ENCODE results near the gene DHX15.

Gene DHX15

DNA sequence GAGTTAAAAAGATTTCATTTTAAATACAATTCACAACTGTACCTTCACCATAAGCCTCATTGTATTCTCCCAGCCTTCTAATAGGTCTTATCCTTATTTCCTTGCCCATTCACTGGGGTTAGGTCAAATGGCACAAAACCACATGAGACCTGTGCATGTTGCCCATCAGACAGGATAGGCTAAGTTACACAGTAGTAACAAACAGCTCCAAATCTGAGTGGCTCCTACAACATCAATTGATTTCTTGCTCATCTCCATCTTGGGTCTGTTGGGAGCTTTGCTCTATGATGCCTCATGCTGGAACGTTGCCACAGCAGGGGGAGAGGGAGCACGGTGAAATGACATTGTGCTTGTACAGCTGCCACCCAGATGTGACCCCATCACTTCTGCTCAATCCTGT is 70.6 kb downstream of the DHX15 start:
- POLR2A ChIA-PET, result no interaction called here
- H3K4me3 ChIP-seq (ENCODE audit: low read depth, low read length), result no peak overlapping the region
- H3K27ac ChIP-seq (ENCODE audit: extremely low read depth, low read depth, low read length), result no peak overlapping the region
- H3K36me3 ChIP-seq (ENCODE audit: control insufficient read depth in 2 of 2, insufficient read depth in 1 of 2, low read length in 2 of 2), result peaks cover 0 to 42% of the 10 kb centered on the region in 2 experiments; a peak in 1 of 3 replicates
- TF ChIP-seq ZNF549 (tag by site-specific recombination; IDR thresholded peaks at IDR 0.05) (no peak), ZNF16 (tag by site-specific recombination; IDR thresholded peaks at IDR 0.05; ENCODE audit: low read depth) (no peak), SCRT1 (tag by site-specific recombination; IDR thresholded peaks at IDR 0.05; ENCODE audit: borderline replicate concordance) (no peak), ZNF555 (tag by site-specific recombination; conservative IDR thresholded peaks at IDR 0.05) (no peak), ZNF785 (tag by site-specific recombination; IDR thresholded peaks at IDR 0.05) (no peak), ZNF544 (tag by site-specific recombination; IDR thresholded peaks at IDR 0.05) (no peak), ZSCAN30 (tag by site-specific recombination; IDR thresholded peaks at IDR 0.05) (no peak)
- TF ChIP-seq, protein P1, sequence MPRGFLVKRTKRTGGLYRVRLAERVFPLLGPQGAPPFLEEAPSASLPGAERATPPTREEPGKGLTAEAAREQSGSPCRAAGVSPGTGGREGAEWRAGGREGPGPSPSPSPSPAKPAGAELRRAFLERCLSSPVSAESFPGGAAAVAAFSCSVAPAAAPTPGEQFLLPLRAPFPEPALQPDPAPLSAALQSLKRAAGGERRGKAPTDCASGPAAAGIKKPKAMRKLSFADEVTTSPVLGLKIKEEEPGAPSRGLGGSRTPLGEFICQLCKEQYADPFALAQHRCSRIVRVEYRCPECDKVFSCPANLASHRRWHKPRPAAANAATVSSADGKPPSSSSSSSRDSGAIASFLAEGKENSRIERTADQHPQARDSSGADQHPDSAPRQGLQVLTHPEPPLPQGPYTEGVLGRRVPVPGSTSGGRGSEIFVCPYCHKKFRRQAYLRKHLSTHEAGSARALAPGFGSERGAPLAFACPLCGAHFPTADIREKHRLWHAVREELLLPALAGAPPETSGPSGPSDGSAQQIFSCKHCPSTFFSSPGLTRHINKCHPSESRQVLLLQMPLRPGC (tag by site-specific recombination; IDR thresholded peaks at IDR 0.05), result no peak
- peaks cover 6% of the 10 kb centered on the region; the same call in 1 of the 2 replicates for H3K4me1 ChIP-seq (ENCODE audit: control insufficient read depth, insufficient read depth, low read length)
- no peaks in the 10 kb centered on the region for H3K9me3 ChIP-seq (ENCODE audit: control insufficient read depth, insufficient read depth, low read depth, low read length)
- CTCF ChIA-PET, result interaction anchor here (0.6 to 1.0 kb wide), 2 partner anchors 12 to 927 kb away, joined by 3 read pairs; no protein-coding TSS in a partner anchor

DNA sequence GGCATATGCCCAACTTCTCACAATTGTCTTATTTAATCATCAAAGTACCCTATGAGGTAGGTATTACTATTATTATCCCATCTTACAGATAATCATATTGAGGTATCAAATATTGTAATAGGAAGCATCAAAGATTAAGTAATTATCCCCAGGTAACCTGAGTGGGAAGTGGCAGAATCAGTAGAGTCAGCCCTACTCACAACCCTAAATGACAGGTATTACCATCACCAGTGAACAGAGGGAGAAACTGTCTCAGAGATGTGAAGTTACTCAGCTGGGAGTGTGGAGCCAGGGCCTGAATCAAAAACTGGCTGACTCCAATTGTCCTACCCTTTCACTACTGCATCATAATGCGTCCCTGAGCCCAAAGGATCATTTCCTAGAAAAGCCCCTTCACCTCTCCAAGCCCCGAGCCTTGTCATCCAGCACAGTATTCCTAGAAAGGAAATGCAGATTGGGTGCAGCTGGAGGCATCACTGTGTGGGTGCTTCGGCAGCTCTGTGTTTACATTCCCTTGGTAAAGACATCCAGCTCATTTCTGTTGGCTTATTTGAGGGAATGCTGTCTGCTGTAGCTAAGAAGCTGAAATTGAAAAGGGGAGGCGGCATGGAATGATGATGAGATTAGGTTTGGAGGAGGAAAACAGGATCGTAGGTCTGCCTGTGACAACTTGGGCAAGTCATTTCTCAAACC is 72.8 kb downstream of the DHX15 start:
- no peak overlapping the region for H3K27ac ChIP-seq (ENCODE audit: extremely low read depth, low read depth, low read length)
- H3K4me1 ChIP-seq (ENCODE audit: control insufficient read depth, insufficient read depth, low read length), result no peaks in the 10 kb centered on the region
- POLR2A ChIA-PET, result no interaction called here
- peaks cover 0 to 31% of the 10 kb centered on the region in 2 experiments; a peak in 1 of 3 replicates for H3K36me3 ChIP-seq (ENCODE audit: control insufficient read depth in 2 of 2, insufficient read depth in 1 of 2, low read length in 2 of 2)
- H3K9me3 ChIP-seq (ENCODE audit: control insufficient read depth, insufficient read depth, low read depth, low read length), result no peaks in the 10 kb centered on the region
- CTCF ChIA-PET, result interaction anchor here (0.7 to 1.1 kb wide), 3 partner anchors 23 to 591 kb away, joined by 3 to 4 read pairs (median 4); no protein-coding TSS in a partner anchor
- TF ChIP-seq KLF8 (tag by site-specific recombination; IDR thresholded peaks at IDR 0.05) (no peak), ZNF391 (tag by site-specific recombination; IDR thresholded peaks at IDR 0.05; ENCODE audit: borderline replicate concordance, low read depth) (no peak), ZNF776 (tag by site-specific recombination; IDR thresholded peaks at IDR 0.05; ENCODE audit: borderline replicate concordance) (no peak), ZFP3 (tag by site-specific recombination; IDR thresholded peaks at IDR 0.05; ENCODE audit: low read depth) (no peak), OSR2 (tag by site-specific recombination; IDR thresholded peaks at IDR 0.05) (no peak), ZNF354C (tag by site-specific recombination; IDR thresholded peaks at IDR 0.05; ENCODE audit: borderline replicate concordance, low read depth) (no peak), ZSCAN23 (tag by site-specific recombination; IDR thresholded peaks at IDR 0.05) (no peak), GLIS1 (tag by site-specific recombination; IDR thresholded peaks at IDR 0.05) (no peak), ZNF658 (tag by site-specific recombination; IDR thresholded peaks at IDR 0.05) (no peak)
- TF ChIP-seq, protein P2, sequence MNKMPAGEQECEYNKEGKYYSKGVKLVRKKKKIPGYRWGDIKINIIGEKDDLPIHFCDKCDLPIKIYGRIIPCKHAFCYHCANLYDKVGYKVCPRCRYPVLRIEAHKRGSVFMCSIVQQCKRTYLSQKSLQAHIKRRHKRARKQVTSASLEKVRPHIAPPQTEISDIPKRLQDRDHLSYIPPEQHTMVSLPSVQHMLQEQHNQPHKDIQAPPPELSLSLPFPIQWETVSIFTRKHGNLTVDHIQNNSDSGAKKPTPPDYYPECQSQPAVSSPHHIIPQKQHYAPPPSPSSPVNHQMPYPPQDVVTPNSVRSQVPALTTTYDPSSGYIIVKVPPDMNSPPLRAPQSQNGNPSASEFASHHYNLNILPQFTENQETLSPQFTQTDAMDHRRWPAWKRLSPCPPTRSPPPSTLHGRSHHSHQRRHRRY (tag by site-specific recombination; IDR thresholded peaks at IDR 0.05), result no peak
- no peak overlapping the region for H3K4me3 ChIP-seq (ENCODE audit: low read depth, low read length)

DNA sequence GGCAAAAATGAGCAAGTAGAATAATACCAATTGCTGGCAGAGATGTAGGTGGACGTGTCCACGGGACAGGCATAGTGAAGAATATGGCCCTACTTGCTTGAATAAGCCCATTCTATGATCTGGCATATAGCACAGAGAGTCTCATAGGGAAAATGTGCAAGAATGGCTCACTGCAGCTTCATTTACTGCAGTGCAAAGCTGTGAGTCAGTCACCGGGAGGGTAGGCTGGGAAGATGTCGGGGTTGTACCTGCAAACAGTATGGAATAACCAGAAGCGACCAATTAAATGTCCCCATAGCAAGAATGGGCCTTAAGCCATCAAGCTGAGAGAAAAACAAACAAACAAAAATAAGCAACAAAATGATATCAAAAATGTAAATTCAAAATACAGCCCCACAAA is 74.3 kb downstream of the DHX15 start:
- POLR2A ChIA-PET, result no interaction called here
- H3K4me3 ChIP-seq (ENCODE audit: low read depth, low read length), result no peak overlapping the region
- no peaks in the 10 kb centered on the region for H3K4me1 ChIP-seq (ENCODE audit: control insufficient read depth, insufficient read depth, low read length)
- no peaks in the 10 kb centered on the region for H3K9me3 ChIP-seq (ENCODE audit: control insufficient read depth, insufficient read depth, low read depth, low read length)
- H3K36me3 ChIP-seq (ENCODE audit: control insufficient read depth in 2 of 2, insufficient read depth in 1 of 2, low read length in 2 of 2), result peaks cover 0 to 26% of the 10 kb centered on the region in 2 experiments; a peak in 1 of 3 replicates
- no peak overlapping the region for H3K27ac ChIP-seq (ENCODE audit: extremely low read depth, low read depth, low read length)
- CTCF ChIA-PET, result interaction anchor here (0.6 to 0.7 kb wide), 2 partner anchors 14 to 287 kb away, joined by 3 to 4 read pairs; no protein-coding TSS in a partner anchor
- TF ChIP-seq GLIS2 (tag by site-specific recombination; IDR thresholded peaks at IDR 0.05), result no peak
- TF ChIP-seq, protein P3, sequence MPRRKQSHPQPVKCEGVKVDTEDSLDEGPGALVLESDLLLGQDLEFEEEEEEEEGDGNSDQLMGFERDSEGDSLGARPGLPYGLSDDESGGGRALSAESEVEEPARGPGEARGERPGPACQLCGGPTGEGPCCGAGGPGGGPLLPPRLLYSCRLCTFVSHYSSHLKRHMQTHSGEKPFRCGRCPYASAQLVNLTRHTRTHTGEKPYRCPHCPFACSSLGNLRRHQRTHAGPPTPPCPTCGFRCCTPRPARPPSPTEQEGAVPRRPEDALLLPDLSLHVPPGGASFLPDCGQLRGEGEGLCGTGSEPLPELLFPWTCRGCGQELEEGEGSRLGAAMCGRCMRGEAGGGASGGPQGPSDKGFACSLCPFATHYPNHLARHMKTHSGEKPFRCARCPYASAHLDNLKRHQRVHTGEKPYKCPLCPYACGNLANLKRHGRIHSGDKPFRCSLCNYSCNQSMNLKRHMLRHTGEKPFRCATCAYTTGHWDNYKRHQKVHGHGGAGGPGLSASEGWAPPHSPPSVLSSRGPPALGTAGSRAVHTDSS (tag by site-specific recombination; IDR thresholded peaks at IDR 0.05), result no peak
- TF ChIP-seq, protein P4, sequence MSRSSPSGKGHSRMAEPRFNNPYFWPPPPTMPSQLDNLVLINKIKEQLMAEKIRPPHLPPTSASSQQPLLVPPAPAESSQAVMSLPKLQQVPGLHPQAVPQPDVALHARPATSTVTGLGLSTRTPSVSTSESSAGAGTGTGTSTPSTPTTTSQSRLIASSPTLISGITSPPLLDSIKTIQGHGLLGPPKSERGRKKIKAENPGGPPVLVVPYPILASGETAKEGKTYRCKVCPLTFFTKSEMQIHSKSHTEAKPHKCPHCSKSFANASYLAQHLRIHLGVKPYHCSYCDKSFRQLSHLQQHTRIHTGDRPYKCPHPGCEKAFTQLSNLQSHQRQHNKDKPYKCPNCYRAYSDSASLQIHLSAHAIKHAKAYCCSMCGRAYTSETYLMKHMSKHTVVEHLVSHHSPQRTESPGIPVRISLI (tag by site-specific recombination; IDR thresholded peaks at IDR 0.05), result no peak
- no peak for TF ChIP-seq SP7 (tag by site-specific recombination; IDR thresholded peaks at IDR 0.05)
- TF ChIP-seq ZNF843 (tag by site-specific recombination; IDR thresholded peaks at IDR 0.05), result no peak
- TF ChIP-seq, protein P5, sequence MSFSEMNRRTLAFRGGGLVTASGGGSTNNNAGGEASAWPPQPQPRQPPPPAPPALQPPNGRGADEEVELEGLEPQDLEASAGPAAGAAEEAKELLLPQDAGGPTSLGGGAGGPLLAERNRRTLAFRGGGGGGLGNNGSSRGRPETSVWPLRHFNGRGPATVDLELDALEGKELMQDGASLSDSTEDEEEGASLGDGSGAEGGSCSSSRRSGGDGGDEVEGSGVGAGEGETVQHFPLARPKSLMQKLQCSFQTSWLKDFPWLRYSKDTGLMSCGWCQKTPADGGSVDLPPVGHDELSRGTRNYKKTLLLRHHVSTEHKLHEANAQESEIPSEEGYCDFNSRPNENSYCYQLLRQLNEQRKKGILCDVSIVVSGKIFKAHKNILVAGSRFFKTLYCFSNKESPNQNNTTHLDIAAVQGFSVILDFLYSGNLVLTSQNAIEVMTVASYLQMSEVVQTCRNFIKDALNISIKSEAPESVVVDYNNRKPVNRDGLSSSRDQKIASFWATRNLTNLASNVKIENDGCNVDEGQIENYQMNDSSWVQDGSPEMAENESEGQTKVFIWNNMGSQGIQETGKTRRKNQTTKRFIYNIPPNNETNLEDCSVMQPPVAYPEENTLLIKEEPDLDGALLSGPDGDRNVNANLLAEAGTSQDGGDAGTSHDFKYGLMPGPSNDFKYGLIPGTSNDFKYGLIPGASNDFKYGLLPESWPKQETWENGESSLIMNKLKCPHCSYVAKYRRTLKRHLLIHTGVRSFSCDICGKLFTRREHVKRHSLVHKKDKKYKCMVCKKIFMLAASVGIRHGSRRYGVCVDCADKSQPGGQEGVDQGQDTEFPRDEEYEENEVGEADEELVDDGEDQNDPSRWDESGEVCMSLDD (tag by site-specific recombination; IDR thresholded peaks at IDR 0.05), result no peak

All from HEK293 (cell line).